H1 (cell line): Measurements from ENCODE around the gene CRYBG1. TPM values are rescaled to one million over a fixed set of nuclear protein-coding genes. Genes with fewer than 3 reads are reported as not detected.

Experiments
- CBX5 ChIP-seq: fragments of 300-800, 300-1000 bp; sonication (generic); IDR thresholded peaks from 2 replicates; pipeline ENCODE4 v1.7.1; 2016; ENCODE audit warnings: antibody characterized with exemption, low read length, low read depth
- CREB1 ChIP-seq: IDR thresholded peaks from 2 replicates; pipeline ENCODE4 v1.6.1; 2012; ENCODE audit warnings: inconsistent platforms
- RAD21 ChIP-seq, 2 experiments: IDR thresholded peaks in 1 of 2; conservative IDR thresholded peaks in 1 of 2; 2 replicates each; pipeline ENCODE4 v1.6.1; 2011; ENCODE audit warnings: low read depth in 2 of 2, low read length in 2 of 2, improper control_type of control experiment in 1 of 2, inconsistent platforms in 1 of 2, mild to moderate bottlenecking in 1 of 2, moderate library complexity in 1 of 2
- TEAD4 ChIP-seq: IDR thresholded peaks from 2 replicates; pipeline ENCODE4 v1.6.1; 2012; ENCODE audit warnings: low read depth, low read length, inconsistent platforms, mixed read lengths
- polyA plus RNA-seq, 7 experiments: library from polyadenylated mRNA; depleted of rRNA in 3 of 7; stranded (reverse) in 5 of 7; unstranded in 2 of 7; fragments of >200 nt in 5 of 7; fragments of 200-250 nt in 2 of 7; gene quantifications; 1 replicate in 5 of 7; 2 replicates in 1 of 7; 4 replicates in 1 of 7; pipeline versions ENCODE4 v1.2.1 to v1.2.3, GENCODE V29; 2011 to 2013; ENCODE audit warnings: missing spikeins in 2 of 7, mixed read lengths in 2 of 7
- total RNA-seq: library from RNA; stranded (reverse); fragmentation: NEBNext Ultra II Directional; extraction: Animal tissue kit (Norgen Biotek cat#: 25700); gene quantifications from 2 replicates; pipeline ENCODE4 v1.2.1, GENCODE V29; 2021
- TF ChIP-seq, protein P1 (sequence below), 3 experiments: IDR thresholded peaks; 1 replicate in 2 of 3; 2 replicates in 1 of 3; pipeline versions ENCODE4 v1.5.1 to v1.6.1; 2011; ENCODE audit warnings: low read length in 3 of 3, mild to moderate bottlenecking in 3 of 3, inconsistent platforms in 2 of 3, low read depth in 1 of 3, moderate library complexity in 1 of 3; ENCODE audit not compliant: insufficient read depth in 1 of 3; ENCODE audit errors: control extremely low read depth in 1 of 3
- TF ChIP-seq, protein P2 (sequence below): IDR thresholded peaks from 2 replicates; pipeline ENCODE4 v1.6.1; 2012; ENCODE audit warnings: low read length, inconsistent platforms

Gene CRYBG1
- total and polyA plus RNA-seq, 2 of the 8 experiments (the other 6 are each of a cell fraction or from before 2014, with no cell fraction given), result 2.2 to 11.6 TPM

DNA sequence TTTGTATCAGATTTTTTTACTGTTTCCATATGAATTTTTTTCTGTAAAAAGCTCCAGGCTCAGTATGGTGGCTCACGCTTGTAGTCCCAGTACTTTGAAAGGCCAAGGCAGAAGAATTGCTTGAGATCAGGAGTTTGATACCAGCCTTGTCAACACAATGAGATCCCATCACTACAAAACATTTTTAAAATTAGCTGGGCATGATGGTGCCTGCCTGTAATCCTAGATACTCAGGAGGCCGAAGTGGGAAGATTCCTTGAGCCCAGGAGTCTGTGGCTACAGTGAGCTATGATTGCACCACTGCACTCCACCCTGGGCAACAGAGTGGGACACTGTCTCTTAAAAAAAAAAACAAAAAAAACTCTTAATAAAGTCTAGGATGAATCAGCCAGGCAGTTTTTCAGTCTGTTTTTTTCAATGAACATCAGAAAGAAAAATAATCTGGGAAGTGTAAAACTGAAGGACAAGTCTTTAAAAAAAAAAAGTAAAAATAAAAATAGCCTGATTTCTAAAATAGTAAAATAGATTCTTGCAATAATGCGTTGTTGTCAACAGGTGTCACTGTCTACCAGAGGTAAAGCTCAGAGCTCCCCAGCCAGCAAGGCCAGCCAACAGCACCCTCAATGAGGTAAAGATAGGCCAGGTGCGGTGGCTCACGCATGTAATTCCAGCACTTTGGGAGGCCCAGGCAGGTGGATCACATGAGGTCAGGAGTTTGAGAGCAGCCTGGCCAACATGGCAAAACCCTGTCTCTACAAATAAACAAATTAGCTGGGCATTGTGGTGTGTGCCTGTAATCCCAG is 25.7 kb upstream of the CRYBG1 start (continued):
- TF ChIP-seq, protein P1, sequence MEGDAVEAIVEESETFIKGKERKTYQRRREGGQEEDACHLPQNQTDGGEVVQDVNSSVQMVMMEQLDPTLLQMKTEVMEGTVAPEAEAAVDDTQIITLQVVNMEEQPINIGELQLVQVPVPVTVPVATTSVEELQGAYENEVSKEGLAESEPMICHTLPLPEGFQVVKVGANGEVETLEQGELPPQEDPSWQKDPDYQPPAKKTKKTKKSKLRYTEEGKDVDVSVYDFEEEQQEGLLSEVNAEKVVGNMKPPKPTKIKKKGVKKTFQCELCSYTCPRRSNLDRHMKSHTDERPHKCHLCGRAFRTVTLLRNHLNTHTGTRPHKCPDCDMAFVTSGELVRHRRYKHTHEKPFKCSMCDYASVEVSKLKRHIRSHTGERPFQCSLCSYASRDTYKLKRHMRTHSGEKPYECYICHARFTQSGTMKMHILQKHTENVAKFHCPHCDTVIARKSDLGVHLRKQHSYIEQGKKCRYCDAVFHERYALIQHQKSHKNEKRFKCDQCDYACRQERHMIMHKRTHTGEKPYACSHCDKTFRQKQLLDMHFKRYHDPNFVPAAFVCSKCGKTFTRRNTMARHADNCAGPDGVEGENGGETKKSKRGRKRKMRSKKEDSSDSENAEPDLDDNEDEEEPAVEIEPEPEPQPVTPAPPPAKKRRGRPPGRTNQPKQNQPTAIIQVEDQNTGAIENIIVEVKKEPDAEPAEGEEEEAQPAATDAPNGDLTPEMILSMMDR (IDR thresholded peaks at IDR 0.05; ENCODE audit: control extremely low read depth in 1 of 3, insufficient read depth in 1 of 3, low read depth in 1 of 3, low read length in 3 of 3), result peak; percentile 37 to 68 (median 60)
- no peak for TF ChIP-seq CREB1
- TF ChIP-seq CBX5, result no peak
- peak; percentile 35; the same call in 1 of the 2 replicates for TF ChIP-seq TEAD4
- TF ChIP-seq, protein P2, sequence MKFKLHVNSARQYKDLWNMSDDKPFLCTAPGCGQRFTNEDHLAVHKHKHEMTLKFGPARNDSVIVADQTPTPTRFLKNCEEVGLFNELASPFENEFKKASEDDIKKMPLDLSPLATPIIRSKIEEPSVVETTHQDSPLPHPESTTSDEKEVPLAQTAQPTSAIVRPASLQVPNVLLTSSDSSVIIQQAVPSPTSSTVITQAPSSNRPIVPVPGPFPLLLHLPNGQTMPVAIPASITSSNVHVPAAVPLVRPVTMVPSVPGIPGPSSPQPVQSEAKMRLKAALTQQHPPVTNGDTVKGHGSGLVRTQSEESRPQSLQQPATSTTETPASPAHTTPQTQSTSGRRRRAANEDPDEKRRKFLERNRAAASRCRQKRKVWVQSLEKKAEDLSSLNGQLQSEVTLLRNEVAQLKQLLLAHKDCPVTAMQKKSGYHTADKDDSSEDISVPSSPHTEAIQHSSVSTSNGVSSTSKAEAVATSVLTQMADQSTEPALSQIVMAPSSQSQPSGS, result no peak
- TF ChIP-seq RAD21 (IDR thresholded peaks at IDR 0.05 in 1 of 2, conservative IDR thresholded peaks at IDR 0.05 in 1 of 2; ENCODE audit: low read depth in 2 of 2, low read length in 2 of 2), result peak; percentile 83 to 87
- TF ChIP-seq, all 59 proteins: peak for 8
